ENCODE results near the gene TOX2. TPM values are rescaled to one million over a fixed set of nuclear protein-coding genes. Genes with fewer than 3 reads are reported as not detected.

The TOX2 gene
- total RNA-seq, 1 experiment from 2014 or later, result 85.4 TPM

- in situ Hi-C loops (cut with HindIII; ENCODE audit: low pct_unique_long_range_greater_than_20kb, low sequenced_read_pairs), result no loop called here
- H3K9me3 ChIP-seq (ENCODE audit: control insufficient read depth, insufficient read depth, low read depth, low read length), result peaks cover 11% of the 10 kb centered on the region; the same call in 1 of the 2 replicates
- intact Hi-C loops (cut with micrococcal nuclease; ENCODE audit: unreplicated experiment), result loop anchor here (5.0 to 10.0 kb wide), 2 partner anchors 62 to 155 kb away; no protein-coding TSS in a partner anchor
- CTCF ChIA-PET, result no interaction called here
- ATAC-seq (no peak), DNase-seq (ENCODE audit: low read depth, low spot score) (no peak)
- H3K27me3 ChIP-seq (ENCODE audit: control insufficient read depth, insufficient read depth, low read length), result no peaks in the 10 kb centered on the region
- no TSS peak for BruUV-seq (replicated peaks)
- no peak for TF ChIP-seq SIN3A (IDR thresholded peaks at IDR 0.05; ENCODE audit: borderline replicate concordance, insufficient read depth, low read depth, low read length)
- TF ChIP-seq CTCF (IDR thresholded peaks at IDR 0.05), result no peak
- no peak for TF ChIP-seq REST (IDR thresholded peaks at IDR 0.05; ENCODE audit: insufficient read depth in 1 of 2, low read depth in 2 of 2, low read length in 1 of 2)
- TF ChIP-seq TCF7L2 (IDR thresholded peaks at IDR 0.05; ENCODE audit: low read depth, low read length), result no peak
- TF ChIP-seq POLR2AphosphoS5 (IDR thresholded peaks at IDR 0.05; ENCODE audit: low read depth, low read length), result no peak
- POLR2A ChIA-PET, result no interaction called here
- no peaks in the 10 kb centered on the region for H3K36me3 ChIP-seq (ENCODE audit: control insufficient read depth, insufficient read depth, low read length)
- no peak overlapping the region for H3K27ac ChIP-seq (ENCODE audit: low read length)
- no peak overlapping the region for H3K4me3 ChIP-seq (ENCODE audit: low read depth in 2 of 2, low read length in 2 of 2)
- peaks cover 8% of the 10 kb centered on the region for H3K4me1 ChIP-seq (ENCODE audit: control insufficient read depth, insufficient read depth, low read length)
These were observed 4.9 kb upstream of the TOX2 start for GRCh38 chr20:43909720-43910119.

- Histone ChIP-seq H3K27me3 (ENCODE audit: control insufficient read depth, insufficient read depth, low read length) (no peaks in the 10 kb centered on the region), H3K4me3 (ENCODE audit: low read depth in 2 of 2, low read length in 2 of 2) (no peak overlapping the region), H3K4me1 (ENCODE audit: control insufficient read depth, insufficient read depth, low read length) (peaks cover 8% of the 10 kb centered on the region), H3K36me3 (ENCODE audit: control insufficient read depth, insufficient read depth, low read length) (no peaks in the 10 kb centered on the region), H3K9me3 (ENCODE audit: control insufficient read depth, insufficient read depth, low read depth, low read length) (peaks cover 11% of the 10 kb centered on the region; the same call in 1 of the 2 replicates), H3K27ac (ENCODE audit: low read length) (peak overlapping the region; percentile 54; the same call in 1 of the 2 replicates)
- intact Hi-C loops (cut with micrococcal nuclease; ENCODE audit: unreplicated experiment), result loop anchor here (5.0 to 10.0 kb wide), 2 partner anchors 63 to 156 kb away; no protein-coding TSS in a partner anchor
- TF ChIP-seq TCF7L2 (IDR thresholded peaks at IDR 0.05; ENCODE audit: low read depth, low read length) (no peak), CTCF (IDR thresholded peaks at IDR 0.05) (no peak), REST (IDR thresholded peaks at IDR 0.05; ENCODE audit: insufficient read depth in 1 of 2, low read depth in 2 of 2, low read length in 1 of 2) (no peak), POLR2AphosphoS5 (IDR thresholded peaks at IDR 0.05; ENCODE audit: low read depth, low read length) (no peak), SIN3A (IDR thresholded peaks at IDR 0.05; ENCODE audit: borderline replicate concordance, insufficient read depth, low read depth, low read length) (no peak)
- in situ Hi-C loops (cut with HindIII; ENCODE audit: low pct_unique_long_range_greater_than_20kb, low sequenced_read_pairs), result no loop called here
- no peak for DNase-seq (ENCODE audit: low read depth, low spot score)
- ChIA-PET POLR2A (no interaction called here), CTCF (no interaction called here)
- no peak for ATAC-seq
- BruUV-seq (replicated peaks), result no TSS peak
These were observed 4.1 kb upstream of the TOX2 start for GRCh38 chr20:43910564-43910963.

Data from Panc1 (cell line).